ENCODE results near the gene WDR62.

WDR62 gene

GRCh38 chr19:36144624-36145023 is 89.9 kb downstream of the WDR62 start:
- no peak for DNase-seq

- DNase-seq: no peak
These were observed 95.1 kb downstream of the WDR62 start for GRCh38 chr19:36149673-36150406.

GRCh38 chr19:36150586-36150985 is 95.9 kb downstream of the WDR62 start:
- no peak for DNase-seq

GRCh38 chr19:36151144-36152018 is 96.7 kb downstream of the WDR62 start:
- DNase-seq: no peak

GRCh38 chr19:36152019-36152351 is 97.3 kb downstream of the WDR62 start:
- no peak for DNase-seq

DNA sequence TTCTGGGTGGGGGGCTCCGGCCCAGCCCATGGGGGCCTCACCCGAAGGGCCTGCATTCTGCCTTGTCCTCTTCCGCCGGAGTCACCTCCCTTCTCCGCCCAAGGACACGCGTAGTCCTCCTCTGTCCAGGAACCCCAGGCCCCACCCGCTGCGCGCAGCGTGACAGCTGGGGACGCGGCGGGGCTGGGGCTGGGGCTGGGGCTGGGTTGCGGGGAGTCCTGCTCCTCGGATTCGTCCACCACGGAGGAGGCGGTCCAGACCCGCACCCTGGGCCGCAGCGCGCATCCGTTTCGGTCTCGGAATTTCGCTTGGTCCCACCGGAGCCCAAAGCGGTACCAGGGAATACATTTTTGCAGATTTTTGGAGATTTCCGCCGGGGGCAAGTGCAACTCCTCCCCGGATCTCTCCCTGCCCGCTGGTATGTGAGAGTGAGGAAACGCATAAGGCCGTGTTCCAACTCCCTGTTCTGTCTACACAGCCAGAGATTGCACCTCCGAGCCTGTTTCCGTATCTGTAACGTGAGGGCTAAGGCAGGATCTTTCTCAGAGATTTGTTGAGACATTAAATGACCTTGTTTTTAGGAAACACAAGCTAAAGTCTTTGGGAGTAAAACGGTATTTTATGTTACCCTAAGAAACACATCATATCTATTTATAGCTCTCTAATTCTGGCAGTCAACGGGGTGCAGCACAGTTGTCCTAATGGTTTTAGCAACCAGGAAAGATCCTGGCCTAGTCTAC is 97.8 kb downstream of the WDR62 start, which contains the start of gene COX7A1:
TSS of gene COX7A1 (minus strand) at position 96 of the 740 bp plus-strand sequence. CDS start at position 56, 40 bp downstream.
- DNase-seq: no peak

DNA sequence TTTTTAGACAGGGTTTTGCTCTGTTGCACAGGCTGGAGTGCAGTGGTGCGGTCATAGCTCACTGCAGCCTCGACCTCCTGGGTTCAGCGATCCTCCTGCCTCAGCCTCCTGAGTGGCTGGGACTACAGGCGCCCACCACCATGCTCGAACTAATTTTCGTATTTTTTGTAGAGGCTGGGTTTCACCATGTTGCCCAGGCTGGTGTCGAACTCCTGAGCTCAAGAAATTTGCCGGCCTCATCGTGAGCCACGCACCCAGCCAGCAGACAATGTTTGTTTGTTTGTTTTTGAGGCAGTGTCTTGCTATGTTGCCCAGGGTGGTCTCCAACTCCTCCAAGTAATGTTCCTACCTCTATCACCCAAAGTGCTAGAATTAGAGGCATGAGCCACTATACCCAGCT is 98.4 kb downstream of the WDR62 start:
- no peak for DNase-seq

All from CD4-positive, alpha-beta T cell treated with Interleukin-10 for 1 hour (primary cell).